Loucy (cell line): ENCODE results near the gene MCUR1.
"Not testable (repeated sequence)": the region's sequence is repeated elsewhere in the genome, so short reads cannot be mapped to it uniquely, and the experiment has no call there.

Source experiments
- H2AFZ ChIP-seq: fragments of 200-600 bp; sonication (generic); 2 replicates; pipeline ENCODE4 v1.6.0; 2016; ENCODE audit warnings: antibody characterized with exemption, mild to moderate bottlenecking, low read length, moderate library complexity
- H3F3A ChIP-seq: fragments of 200-600 bp; 2 replicates; pipeline ENCODE4 v1.6.0; 2016; ENCODE audit warnings: antibody characterized with exemption, low read depth, mild to moderate bottlenecking
- H3K27me3 ChIP-seq: fragments of 200-600 bp; sonication (generic); 2 replicates; pipeline ENCODE4 v1.6.1; 2014; ENCODE audit warnings: low read length, mild to moderate bottlenecking; ENCODE audit not compliant: insufficient read depth, poor library complexity, severe bottlenecking
- H3K36me3 ChIP-seq: fragments of 200-600 bp; sonication (generic); 2 replicates; pipeline ENCODE4 v1.6.1; 2016; ENCODE audit warnings: low read length; ENCODE audit not compliant: insufficient read depth
- H3K4me1 ChIP-seq: fragments of 200-600 bp; sonication (generic); 2 replicates; pipeline ENCODE4 v1.5.1; 2014; ENCODE audit warnings: low read length, mild to moderate bottlenecking; ENCODE audit not compliant: insufficient read depth, poor library complexity, severe bottlenecking
- H3K4me2 ChIP-seq: fragments of 200-600 bp; sonication (generic); 2 replicates; pipeline ENCODE4 v1.6.0; 2014; ENCODE audit warnings: antibody characterized with exemption, low read length, low read depth, mild to moderate bottlenecking; ENCODE audit not compliant: poor library complexity, severe bottlenecking
- H3K4me3 ChIP-seq: fragments of 200-600 bp; sonication (generic); 2 replicates; pipeline ENCODE4 v1.5.1; 2014; ENCODE audit warnings: low read length, mild to moderate bottlenecking, mixed read lengths; ENCODE audit not compliant: poor library complexity, severe bottlenecking
- H3K79me2 ChIP-seq: fragments of 200-600 bp; sonication (generic); 2 replicates; pipeline ENCODE4 v1.6.1; 2014; ENCODE audit warnings: low read length; ENCODE audit not compliant: insufficient read depth
- H3K9ac ChIP-seq: fragments of 200-600 bp; sonication (generic); 2 replicates; pipeline ENCODE4 v1.6.0; 2014; ENCODE audit warnings: mild to moderate bottlenecking, low read depth, low read length, moderate library complexity; ENCODE audit not compliant: poor library complexity, severe bottlenecking
- H3K9me2 ChIP-seq: fragments of 200-600 bp; sonication (generic); replicated peaks from 2 replicates; pipeline ENCODE4 v1.6.1; 2016; ENCODE audit warnings: low read depth, low read length, mixed read lengths
- H3K9me3 ChIP-seq: fragments of 200-600 bp; sonication (generic); 2 replicates; pipeline ENCODE4 v1.6.1; 2014; ENCODE audit warnings: mild to moderate bottlenecking, antibody characterized with exemption, low read length, low read depth; ENCODE audit not compliant: insufficient read depth
- H4K20me1 ChIP-seq: fragments of 200-600 bp; sonication (generic); 2 replicates; pipeline ENCODE4 v1.6.0; 2014; ENCODE audit warnings: antibody characterized with exemption, low read length, mild to moderate bottlenecking; ENCODE audit not compliant: insufficient read depth, poor library complexity, severe bottlenecking
- EZH2phosphoT487 ChIP-seq: fragments of 200-600 bp; IDR thresholded peaks from 2 replicates; pipeline ENCODE4 v1.6.1; 2018; ENCODE audit warnings: antibody characterized with exemption, mild to moderate bottlenecking, moderate library complexity, borderline replicate concordance
- TF ChIP-seq, protein P1 (sequence below): fragments of 200-600 bp; sonication (generic); conservative IDR thresholded peaks from 2 replicates; pipeline ENCODE4 v1.5.1; 2014; ENCODE audit warnings: mild to moderate bottlenecking, antibody characterized with exemption, low read length

The MCUR1 gene

DNA sequence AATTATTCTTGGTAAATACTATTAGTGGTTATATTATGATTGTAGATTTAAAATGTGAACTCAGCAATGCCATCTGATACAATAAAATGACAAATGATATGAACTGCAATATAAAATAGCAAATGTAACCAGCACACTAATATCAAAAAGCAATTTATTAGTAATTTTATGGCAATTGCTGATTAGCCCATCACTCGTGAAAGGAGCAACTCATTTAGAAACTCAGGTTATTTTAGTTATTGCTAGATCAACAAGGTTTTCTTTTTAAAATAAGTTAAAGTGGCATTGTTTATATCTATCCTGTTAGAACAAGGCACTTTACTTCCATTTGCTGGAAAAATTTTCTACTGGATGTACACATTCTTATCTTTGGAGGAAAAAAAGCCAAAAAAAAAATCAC, 18.4 kb upstream of the MCUR1 start:
- no peaks in the 10 kb centered on the region for H3K36me3 ChIP-seq
- no peak for TF ChIP-seq EZH2phosphoT487
- TF ChIP-seq, protein P1, sequence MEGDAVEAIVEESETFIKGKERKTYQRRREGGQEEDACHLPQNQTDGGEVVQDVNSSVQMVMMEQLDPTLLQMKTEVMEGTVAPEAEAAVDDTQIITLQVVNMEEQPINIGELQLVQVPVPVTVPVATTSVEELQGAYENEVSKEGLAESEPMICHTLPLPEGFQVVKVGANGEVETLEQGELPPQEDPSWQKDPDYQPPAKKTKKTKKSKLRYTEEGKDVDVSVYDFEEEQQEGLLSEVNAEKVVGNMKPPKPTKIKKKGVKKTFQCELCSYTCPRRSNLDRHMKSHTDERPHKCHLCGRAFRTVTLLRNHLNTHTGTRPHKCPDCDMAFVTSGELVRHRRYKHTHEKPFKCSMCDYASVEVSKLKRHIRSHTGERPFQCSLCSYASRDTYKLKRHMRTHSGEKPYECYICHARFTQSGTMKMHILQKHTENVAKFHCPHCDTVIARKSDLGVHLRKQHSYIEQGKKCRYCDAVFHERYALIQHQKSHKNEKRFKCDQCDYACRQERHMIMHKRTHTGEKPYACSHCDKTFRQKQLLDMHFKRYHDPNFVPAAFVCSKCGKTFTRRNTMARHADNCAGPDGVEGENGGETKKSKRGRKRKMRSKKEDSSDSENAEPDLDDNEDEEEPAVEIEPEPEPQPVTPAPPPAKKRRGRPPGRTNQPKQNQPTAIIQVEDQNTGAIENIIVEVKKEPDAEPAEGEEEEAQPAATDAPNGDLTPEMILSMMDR: no peak
- H3K79me2 ChIP-seq: no peaks in the 10 kb centered on the region
- H3K27me3 ChIP-seq: no peaks in the 10 kb centered on the region
- H3K9me3 ChIP-seq: no peaks in the 10 kb centered on the region
- no peak overlapping the region for H3K4me3 ChIP-seq
- no peaks in the 10 kb centered on the region for H3K9me2 ChIP-seq
- H3K9ac ChIP-seq: no peak overlapping the region
- no peaks in the 10 kb centered on the region for H4K20me1 ChIP-seq
- no peaks in the 10 kb centered on the region for H3K4me1 ChIP-seq
- no peak overlapping the region for H2AFZ ChIP-seq
- H3F3A ChIP-seq: no peaks in the 10 kb centered on the region
- H3K4me2 ChIP-seq: no peak overlapping the region

DNA sequence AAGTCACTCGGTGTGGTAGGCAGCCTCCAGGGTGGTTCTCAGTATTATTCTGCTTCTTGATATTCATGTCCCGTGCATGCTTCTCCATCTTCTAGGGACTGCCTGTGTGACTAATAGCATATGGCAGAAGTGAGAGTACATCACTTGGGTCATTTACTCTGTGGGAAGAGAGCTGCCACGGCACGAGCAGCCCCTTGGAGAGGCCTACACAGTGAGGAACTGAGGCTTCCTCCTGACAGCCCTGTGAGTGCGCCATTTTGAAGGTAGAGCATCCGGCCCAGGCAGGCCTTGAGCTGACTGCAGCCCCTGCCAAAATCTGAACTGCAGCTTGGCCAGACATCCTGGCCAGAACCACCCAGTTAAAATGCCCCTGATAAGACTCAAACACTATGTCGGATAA, 17.3 kb upstream of the MCUR1 start:
- Histone ChIP-seq H3K9me3 (no peaks in the 10 kb centered on the region), H3K36me3 (no peaks in the 10 kb centered on the region), H3K27me3 (no peaks in the 10 kb centered on the region), H3F3A (no peaks in the 10 kb centered on the region), H3K9ac (no peak overlapping the region), H3K4me2 (no peak overlapping the region), H2AFZ (no peak overlapping the region), H4K20me1 (no peaks in the 10 kb centered on the region), H3K79me2 (no peaks in the 10 kb centered on the region), H3K4me1 (no peaks in the 10 kb centered on the region), H3K9me2 (no peaks in the 10 kb centered on the region), H3K4me3 (no peak overlapping the region)
- TF ChIP-seq, protein P1: no peak
- TF ChIP-seq EZH2phosphoT487: no peak

DNA sequence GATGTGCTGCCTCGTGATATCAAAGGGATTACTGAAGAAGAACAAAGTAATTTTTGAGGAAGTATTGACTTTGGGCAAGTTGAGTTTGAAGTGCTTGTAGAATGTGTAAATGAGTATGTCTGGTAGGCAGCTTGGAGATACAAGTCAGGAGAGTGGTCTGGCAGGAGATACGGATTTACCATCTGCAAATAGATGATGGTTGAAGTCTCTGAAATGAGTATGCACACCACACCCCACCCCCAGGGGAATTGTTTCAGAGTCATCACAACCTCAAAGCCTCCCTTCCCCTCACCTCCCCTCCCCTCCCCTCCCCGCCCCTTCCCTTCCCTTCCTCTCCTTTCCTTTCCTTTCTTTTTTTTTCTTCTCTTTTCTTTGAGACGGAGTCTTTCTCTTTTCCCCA, 16.4 kb upstream of the MCUR1 start:
- H2AFZ ChIP-seq: no peak overlapping the region
- no peaks in the 10 kb centered on the region for H3K4me1 ChIP-seq
- H3K4me2 ChIP-seq: no peak overlapping the region
- H3K79me2 ChIP-seq: no peaks in the 10 kb centered on the region
- no peaks in the 10 kb centered on the region for H3F3A ChIP-seq
- H3K9me2 ChIP-seq: no peaks in the 10 kb centered on the region
- no peak overlapping the region for H3K4me3 ChIP-seq
- H3K9ac ChIP-seq: no peak overlapping the region
- no peaks in the 10 kb centered on the region for H3K27me3 ChIP-seq
- TF ChIP-seq, protein P1: no peak
- TF ChIP-seq EZH2phosphoT487: no peak
- H3K9me3 ChIP-seq: no peaks in the 10 kb centered on the region
- no peaks in the 10 kb centered on the region for H3K36me3 ChIP-seq
- no peaks in the 10 kb centered on the region for H4K20me1 ChIP-seq

DNA sequence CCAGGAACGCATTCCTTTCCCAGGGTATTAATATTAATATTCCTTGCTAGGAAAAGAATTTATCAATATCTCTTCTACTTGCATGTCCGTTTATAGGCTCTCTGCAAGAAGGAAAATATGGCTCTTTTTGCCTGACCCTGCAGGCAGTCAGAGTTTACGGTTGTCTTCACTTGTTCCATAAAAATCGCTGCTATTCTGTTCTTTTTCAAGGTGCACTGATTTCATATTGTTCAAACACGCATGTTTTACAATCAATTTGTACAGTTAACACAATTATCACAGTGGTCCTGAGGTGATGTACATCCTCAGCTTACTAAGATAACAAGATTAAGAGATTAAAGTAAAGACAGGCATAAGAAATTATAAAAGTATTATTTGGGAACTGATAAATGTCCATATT, 15.1 kb upstream of the MCUR1 start:
- not testable (repeated sequence) for H3K27me3 ChIP-seq, H3F3A ChIP-seq, H3K9me3 ChIP-seq

DNA sequence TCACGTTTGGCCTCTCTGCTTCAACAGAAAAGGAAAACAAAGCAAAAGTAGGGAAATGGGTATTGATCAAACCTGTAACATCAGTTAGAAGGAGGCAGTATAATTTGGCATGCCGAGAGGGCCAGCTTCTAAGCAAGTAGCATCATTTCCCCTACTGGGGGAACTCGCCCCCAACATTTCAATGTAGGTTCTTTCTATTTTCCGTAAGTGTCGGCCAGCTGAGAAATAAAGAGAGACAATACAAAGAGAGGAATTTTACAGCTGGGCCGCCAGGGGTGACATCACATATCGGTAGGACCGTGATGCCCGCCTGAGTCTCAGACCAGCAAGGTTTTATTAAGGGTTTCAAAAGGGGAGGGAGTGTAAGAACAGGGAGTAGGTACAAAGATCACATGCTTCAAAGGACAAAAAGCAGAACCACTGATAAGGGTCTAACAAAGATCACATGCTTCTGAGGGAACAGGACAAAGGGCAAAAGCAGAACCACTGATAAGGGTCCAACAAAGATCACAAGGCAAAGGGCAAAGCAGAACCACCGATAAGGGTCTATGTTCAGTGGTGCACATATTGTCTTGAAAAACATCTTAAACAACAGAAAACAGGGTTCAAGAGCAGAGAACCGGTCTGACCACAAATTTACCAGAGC, 14.4 kb upstream of the MCUR1 start:
- not testable (repeated sequence) for H2AFZ ChIP-seq

More for the DNA sequence above, 15.1 kb upstream of the MCUR1 start:
- H3K9ac ChIP-seq, H3K9me2 ChIP-seq, H3K79me2 ChIP-seq, H3K4me2 ChIP-seq, H3K4me1 ChIP-seq, H4K20me1 ChIP-seq, H3K36me3 ChIP-seq, H3K4me3 ChIP-seq, H2AFZ ChIP-seq: not testable (repeated sequence)

More for the DNA sequence above, 14.4 kb upstream of the MCUR1 start:
- H3K27me3 ChIP-seq, H3K4me1 ChIP-seq, H4K20me1 ChIP-seq, H3K4me3 ChIP-seq, H3F3A ChIP-seq, H3K4me2 ChIP-seq, H3K79me2 ChIP-seq, H3K9me2 ChIP-seq, H3K9ac ChIP-seq, H3K36me3 ChIP-seq, H3K9me3 ChIP-seq: not testable (repeated sequence)
